ENCODE data around the gene ST6GAL1. TPM values are rescaled to one million over a fixed set of nuclear protein-coding genes. Genes with fewer than 3 reads are reported as not detected.

The ST6GAL1 gene
- total RNA-seq, 1 experiment from 2014 or later, result 3.3 TPM

GRCh38 chr3:186896875-186897274 lies 33.5 kb upstream of the ST6GAL1 start:
- in situ Hi-C loops (cut with HindIII; ENCODE audit: low pct_unique_long_range_greater_than_20kb, low sequenced_read_pairs), result no loop called here
- TF ChIP-seq CTCF (IDR thresholded peaks at IDR 0.05), result no peak
- TF ChIP-seq SIN3A (IDR thresholded peaks at IDR 0.05; ENCODE audit: borderline replicate concordance, insufficient read depth, low read depth, low read length), result no peak
- TF ChIP-seq REST (IDR thresholded peaks at IDR 0.05; ENCODE audit: insufficient read depth in 1 of 2, low read depth in 2 of 2, low read length in 1 of 2), result no peak
- no peak for TF ChIP-seq TCF7L2 (IDR thresholded peaks at IDR 0.05; ENCODE audit: low read depth, low read length)
- TF ChIP-seq POLR2AphosphoS5 (IDR thresholded peaks at IDR 0.05; ENCODE audit: low read depth, low read length), result no peak
- no peak for DNase-seq (ENCODE audit: low read depth, low spot score)
- Histone ChIP-seq H3K4me3 (ENCODE audit: low read depth in 2 of 2, low read length in 2 of 2) (no peak overlapping the region), H3K27me3 (ENCODE audit: control insufficient read depth, insufficient read depth, low read length) (no peaks in the 10 kb centered on the region), H3K9me3 (ENCODE audit: control insufficient read depth, insufficient read depth, low read depth, low read length) (no peaks in the 10 kb centered on the region), H3K4me1 (ENCODE audit: control insufficient read depth, insufficient read depth, low read length) (no peaks in the 10 kb centered on the region), H3K36me3 (ENCODE audit: control insufficient read depth, insufficient read depth, low read length) (no peaks in the 10 kb centered on the region), H3K27ac (ENCODE audit: low read length) (no peak overlapping the region)
- ChIA-PET POLR2A (no interaction called here), CTCF (no interaction called here)
- intact Hi-C loops (cut with micrococcal nuclease; ENCODE audit: unreplicated experiment), result no loop called here
- ATAC-seq, result no peak
- no TSS peak for BruUV-seq (replicated peaks)

GRCh38 chr3:186901135-186901734 lies 29.1 kb upstream of the ST6GAL1 start:
- DNase-seq (ENCODE audit: low read depth, low spot score) (no peak), ATAC-seq (no peak)
- POLR2A ChIA-PET, result interaction anchor here (0.6 kb wide), 1 partner anchor 1407 kb away, joined by 3 read pairs; no protein-coding TSS in a partner anchor
- TF ChIP-seq CTCF (IDR thresholded peaks at IDR 0.05), result no peak
- no peaks in the 10 kb centered on the region for H3K27me3 ChIP-seq (ENCODE audit: control insufficient read depth, insufficient read depth, low read length)
- no peaks in the 10 kb centered on the region for H3K9me3 ChIP-seq (ENCODE audit: control insufficient read depth, insufficient read depth, low read depth, low read length)
- in situ Hi-C loops (cut with HindIII; ENCODE audit: low pct_unique_long_range_greater_than_20kb, low sequenced_read_pairs), result no loop called here
- H3K36me3 ChIP-seq (ENCODE audit: control insufficient read depth, insufficient read depth, low read length), result no peaks in the 10 kb centered on the region
- H3K4me3 ChIP-seq (ENCODE audit: low read depth in 2 of 2, low read length in 2 of 2), result no peak overlapping the region
- H3K27ac ChIP-seq (ENCODE audit: low read length), result no peak overlapping the region
- no TSS peak for BruUV-seq (replicated peaks)
- H3K4me1 ChIP-seq (ENCODE audit: control insufficient read depth, insufficient read depth, low read length), result no peaks in the 10 kb centered on the region
- CTCF ChIA-PET, result no interaction called here
- intact Hi-C loops (cut with micrococcal nuclease; ENCODE audit: unreplicated experiment), result no loop called here
